Globus pallidus (tissue), 1 donor: ENCODE results near the gene MYDGF.
A peak's percentile ranks its signal among the peaks of the same experiment; 100 is the strongest.
"Not testable (repeated sequence)": the region's sequence is repeated elsewhere in the genome, so short reads cannot be mapped to it uniquely, and the experiment has no call there.

Experiments
- DNase-seq: peaks from one replicate; pipeline ENCODE4 v3.0.0-alpha.2; 2015; ENCODE audit warnings: low spot score

The MYDGF gene

DNA sequence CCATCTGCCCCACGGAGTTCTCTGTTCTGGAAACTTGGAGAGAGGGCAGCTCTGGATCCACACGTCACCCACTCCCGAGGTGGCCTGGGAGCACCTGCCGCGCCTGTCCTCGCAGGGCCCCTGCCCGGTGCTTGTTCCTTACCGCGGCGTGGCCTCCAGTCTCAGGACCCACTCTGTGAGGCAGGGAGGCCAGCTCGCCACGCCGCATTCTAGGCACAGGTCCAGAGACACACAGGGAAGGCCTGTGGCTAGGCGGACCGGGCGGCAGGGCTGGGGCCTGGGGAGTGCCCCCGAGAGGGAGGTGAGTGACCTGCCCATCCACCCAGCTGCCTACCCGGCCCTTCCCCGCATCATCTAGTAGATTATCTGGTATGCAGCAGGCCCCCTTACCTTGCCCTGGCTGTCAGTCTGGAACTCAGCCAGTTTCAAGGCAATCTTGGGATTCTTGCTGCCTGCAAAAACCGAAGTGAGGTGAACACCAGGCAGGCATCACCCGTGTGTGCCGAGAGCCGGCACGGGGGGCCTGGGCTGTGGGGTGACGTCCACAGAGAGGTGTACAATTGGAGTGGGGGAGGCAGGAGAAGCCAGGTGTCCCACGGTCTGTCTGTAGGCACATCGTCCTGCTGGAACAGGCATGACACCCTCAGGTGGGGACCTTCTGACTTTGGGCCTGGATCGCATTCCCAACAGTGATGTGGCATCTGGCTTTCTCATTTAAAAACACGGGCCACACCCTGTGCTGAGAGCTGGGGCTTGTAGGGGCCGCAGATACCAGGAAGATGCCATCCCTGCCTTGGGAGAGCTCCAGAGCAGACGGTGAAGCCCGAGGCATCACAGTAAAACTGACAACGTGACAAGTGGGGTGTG lies 29.9 kb upstream of the MYDGF start:
- no peak for DNase-seq

GRCh38 chr19:4697304-4697703 lies 27.2 kb upstream of the MYDGF start:
- DNase-seq, result no peak

- DNase-seq, result peak; percentile 43
Measured at GRCh38 chr19:4695224-4695731, 25.1 kb upstream of the MYDGF start.

GRCh38 chr19:4694211-4694987 lies 24.3 kb upstream of the MYDGF start:
- peak; percentile 73 for DNase-seq

- DNase-seq, result no peak
Measured at GRCh38 chr19:4693471-4694121, 23.5 kb upstream of the MYDGF start.

DNA sequence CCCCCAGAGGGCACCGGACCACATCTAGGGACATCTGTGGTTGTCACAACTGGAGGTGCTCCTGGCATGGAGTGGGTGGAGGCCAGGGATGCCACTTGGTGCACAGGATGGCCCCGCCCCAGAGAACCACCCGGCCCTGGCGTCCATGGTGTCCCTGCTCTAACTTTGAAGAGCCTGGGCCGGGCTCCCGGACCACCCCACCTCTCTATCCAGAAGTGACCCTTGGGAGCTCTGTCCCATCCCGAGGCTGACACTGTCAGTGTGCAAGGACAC lies 22.9 kb upstream of the MYDGF start:
- no peak for DNase-seq

GRCh38 chr19:4692251-4693077 lies 22.3 kb upstream of the MYDGF start:
- no peak for DNase-seq

DNA sequence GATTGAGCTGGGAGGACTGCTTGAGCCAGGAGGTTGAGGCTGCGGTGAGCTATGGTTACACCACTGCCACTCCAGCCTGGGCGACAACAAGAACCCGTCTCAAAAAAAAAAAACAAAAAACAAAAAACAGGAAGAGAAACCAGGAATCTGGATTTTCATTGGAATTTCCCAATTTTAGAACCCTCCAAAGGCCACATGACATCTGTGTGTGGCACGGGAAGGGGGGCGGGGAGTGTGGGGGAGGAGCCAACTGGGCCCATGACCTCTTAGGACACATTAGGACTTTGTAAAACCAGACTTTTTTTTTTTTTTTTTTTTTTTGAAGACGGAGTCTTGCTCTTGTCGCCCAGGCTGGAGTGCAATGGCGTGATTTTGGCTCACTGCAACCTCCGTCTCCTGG lies 21.2 kb upstream of the MYDGF start:
- no peak for DNase-seq

DNA sequence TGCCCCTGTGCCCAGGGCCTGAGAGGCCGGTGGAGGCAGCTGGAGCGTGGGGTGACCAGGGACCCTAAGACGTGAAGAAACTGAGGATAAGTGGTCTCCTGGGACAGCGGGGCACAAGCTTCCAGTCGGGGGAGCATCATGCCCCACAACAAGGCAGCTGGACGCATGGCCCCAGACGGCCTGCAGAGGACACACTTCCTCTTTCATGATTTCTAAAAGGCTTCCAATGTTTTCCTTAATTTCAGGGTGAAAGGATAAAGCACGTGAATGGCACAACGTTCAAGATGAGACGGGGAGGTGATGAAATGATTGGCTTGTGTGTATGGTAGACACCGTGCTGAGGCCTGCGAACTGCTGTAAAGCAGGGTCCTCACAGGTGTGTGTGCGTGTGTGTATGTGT lies 20.2 kb upstream of the MYDGF start:
- DNase-seq, result no peak

- no peak for DNase-seq
Measured at GRCh38 chr19:4689403-4689802, 19.3 kb upstream of the MYDGF start.

- DNase-seq, result no peak
Measured at GRCh38 chr19:4688587-4688986, 18.4 kb upstream of the MYDGF start.

DNA sequence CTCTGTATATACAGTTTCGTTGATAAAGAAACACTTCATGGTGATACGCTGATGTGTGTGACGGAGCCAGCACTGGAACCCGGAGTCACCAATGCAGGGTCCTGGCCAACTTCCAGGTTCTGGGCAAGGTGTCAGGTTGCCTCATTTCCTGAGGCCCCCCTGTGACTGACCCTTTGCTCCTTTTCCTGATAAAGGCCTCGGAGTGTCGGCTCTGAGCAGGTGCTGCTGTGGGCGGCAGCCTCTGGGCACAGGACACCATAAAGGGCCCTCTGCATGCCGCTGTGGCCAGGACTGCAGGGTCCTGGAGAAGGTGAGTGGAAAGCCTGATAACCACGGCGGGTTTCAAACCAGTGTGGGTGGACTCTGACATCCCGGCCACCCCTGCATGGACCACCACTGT lies 17.3 kb upstream of the MYDGF start:
- no peak for DNase-seq

DNA sequence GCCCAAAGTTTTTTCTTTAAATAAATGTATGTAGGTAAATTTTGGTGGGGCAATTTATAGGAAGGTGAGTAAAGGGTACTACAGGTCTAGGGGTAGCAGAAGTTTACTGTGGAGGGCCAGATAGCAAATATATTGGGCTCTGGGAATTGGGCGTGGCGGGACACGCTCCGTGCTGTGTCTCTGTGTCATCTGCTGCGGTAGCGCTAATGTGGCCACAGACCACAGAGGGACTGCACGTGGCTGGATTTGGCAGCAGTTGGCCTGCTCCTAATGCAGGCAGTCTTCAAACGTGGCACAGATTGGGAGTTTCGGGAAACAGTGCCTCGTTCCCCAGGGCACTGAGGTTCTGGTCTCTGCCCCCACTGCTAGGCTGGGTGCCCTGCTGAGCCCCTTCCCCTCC lies 16.6 kb upstream of the MYDGF start:
- DNase-seq, result no peak

DNA sequence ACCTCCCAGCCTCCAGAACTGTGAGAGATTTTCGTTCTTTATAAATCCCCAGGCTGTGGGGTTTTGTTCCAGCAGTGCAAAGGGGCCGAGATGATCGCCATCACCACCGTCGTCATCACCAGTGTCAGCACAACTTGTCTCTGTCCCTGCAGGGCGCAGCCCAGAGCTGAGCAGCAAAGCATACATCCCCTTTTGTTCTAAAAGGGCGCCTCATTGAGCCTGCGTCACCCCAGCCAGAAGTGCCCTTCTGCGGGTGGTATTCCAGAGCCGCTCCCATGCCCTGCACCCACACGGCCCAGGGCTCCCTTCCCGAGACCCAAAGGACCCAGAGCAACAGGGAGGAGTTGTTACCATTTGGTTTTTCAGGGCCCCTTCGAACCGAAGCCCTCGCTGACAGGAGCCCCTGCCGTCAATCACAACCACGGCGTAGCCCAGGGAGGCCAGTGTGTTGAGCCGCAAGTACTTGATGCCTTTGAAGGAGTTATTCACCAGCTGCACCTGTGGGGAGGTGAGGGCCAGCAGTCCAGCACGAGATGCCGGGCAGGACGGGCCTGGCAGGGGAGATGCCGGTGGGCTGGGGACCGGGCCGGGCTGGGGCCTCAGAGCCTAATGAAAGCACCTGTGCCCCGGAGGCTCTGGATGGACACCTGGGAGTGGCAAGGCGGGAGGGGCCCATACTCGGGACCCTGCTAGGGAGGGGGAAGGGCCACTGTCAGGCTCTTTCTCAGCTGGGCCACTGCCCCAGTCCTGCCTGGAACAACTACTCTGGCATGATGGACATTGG lies 14.4 kb upstream of the MYDGF start:
- DNase-seq, result peak; percentile 34

DNA sequence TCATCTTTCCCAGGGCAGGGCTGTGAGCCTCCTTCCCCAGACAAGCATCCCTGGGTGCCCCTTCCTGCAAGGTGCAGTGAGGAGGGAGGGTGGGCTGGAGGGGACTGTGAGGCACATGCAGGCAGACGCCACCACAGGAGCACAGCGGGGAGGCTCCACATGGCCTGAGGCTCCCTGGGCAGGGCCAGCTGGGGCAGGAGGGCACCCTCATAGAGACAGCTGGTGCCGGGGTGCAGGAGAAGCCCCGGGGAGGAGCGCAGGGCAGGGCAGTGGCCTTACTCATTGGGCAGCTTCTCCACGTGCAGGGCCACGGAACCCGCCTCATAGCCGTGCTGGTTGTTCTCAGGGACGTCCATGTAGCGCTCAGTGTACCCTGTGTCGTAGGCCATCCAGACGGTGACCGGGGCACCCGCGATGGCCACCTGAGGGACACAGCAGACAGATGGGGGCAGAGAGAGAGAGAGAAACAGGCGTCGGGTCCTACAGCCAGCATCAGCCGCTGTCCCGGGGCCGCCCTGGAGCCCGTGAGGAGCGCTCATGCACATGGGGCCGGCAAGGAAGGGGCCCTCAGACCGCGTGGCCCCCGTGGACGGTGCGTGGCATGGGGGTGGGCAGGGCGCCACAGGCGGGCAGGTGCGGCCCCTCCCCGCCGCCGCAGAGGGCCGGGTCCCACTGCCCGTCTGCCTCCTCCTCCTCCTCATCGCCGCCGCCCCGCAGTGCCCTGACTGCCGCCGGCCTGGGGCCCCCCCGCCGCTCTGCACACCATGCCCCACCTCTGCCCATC lies 12.5 kb upstream of the MYDGF start:
- DNase-seq, result no peak

GRCh38 chr19:4680021-4680420 lies 9.9 kb upstream of the MYDGF start:
- DNase-seq, result not testable (repeated sequence)

DNA sequence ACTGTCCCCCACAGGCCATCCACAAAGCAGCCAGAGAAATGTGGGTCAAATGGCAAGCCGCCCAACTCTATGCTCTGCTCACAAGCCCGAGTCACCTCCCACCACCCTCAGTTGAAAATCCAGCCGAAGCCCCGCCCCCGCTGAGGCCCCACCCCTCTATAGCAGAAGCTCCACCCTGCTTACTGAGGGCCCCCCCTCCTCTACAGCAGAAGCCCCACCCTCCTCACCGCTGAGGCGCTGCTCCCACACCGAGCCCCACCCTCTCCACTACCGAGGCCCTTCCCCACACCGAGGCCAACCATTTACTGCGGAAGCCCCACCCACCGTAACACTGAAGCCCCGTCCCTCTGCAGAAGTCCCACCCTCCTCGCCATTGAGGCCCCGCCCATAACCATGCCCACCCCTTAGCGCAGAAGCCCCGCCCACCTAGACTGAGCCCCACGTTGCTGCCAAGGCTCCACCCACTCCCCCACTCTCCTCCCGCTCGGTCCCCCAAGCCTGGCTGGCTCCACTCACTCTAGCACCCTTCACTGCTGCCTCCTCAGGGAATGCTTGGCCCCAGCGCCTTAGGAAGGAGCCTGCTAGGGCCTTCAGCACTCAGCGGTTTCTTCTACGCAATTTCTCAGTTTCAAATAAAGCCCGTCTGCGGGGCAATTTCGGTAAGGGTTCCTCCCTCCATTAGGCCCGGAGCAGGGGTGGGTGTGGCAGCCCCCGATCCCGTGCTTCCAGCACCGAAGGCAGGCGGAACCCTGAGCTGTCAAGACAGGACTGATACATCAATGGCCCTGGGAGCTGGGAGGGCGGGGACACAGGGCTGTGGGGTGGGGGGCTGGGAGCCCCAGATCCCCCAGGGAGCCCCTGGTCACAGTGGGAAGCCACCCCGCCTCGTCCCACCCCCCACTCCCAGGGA lies 9.0 kb upstream of the MYDGF start:
- DNase-seq, result no peak

DNA sequence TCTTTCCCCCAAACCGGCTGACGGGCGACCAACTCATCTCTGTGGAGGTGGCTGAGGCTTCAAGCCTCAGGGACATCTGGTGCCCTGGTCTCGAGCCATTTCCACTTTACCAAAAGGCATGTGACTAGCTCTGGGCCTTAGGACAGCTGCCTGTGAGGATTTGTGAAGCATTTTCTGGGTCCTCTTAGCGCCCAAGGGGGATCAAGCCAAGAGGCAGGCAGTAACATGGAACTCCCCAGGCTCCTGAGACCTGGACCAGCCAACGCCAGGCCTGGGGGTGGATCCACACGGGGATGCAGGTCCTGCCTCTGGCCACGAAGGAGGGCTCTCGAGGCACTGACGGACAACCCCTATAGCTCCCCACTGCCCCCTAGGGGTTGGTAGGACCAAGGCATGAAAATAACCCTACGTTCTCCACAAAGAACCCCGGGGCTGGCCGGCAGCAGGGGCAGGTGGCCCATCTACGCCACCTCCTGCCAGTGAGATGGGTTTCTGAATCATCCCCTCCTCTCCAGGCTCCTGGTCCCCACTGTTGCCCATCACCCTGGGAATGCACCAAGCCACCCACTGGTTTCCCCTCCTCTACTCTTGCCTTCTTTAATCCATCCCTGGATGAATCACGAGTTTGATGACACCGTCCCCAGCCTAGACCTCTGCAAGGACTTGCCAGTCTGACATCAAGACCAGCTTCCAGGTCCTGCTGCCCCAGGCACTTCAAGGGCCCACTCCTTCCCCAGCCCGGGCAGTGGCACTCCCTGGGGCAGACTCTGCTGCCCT lies 7.0 kb upstream of the MYDGF start:
- no peak for DNase-seq

GRCh38 chr19:4675346-4675745 lies 5.2 kb upstream of the MYDGF start:
- DNase-seq, result no peak
